K562 (cell line): ENCODE results near the gene FGGY. TPM values are rescaled to one million over a fixed set of nuclear protein-coding genes. Genes with fewer than 3 reads are reported as not detected.

ENCODE experiments used
- ATAC-seq: fragments of 200-7000 bp; cut with Tn5 transposase; 3 replicates; pipeline ENCODE4 v1.9.1; 2020; ENCODE audit warnings: moderate library complexity
- BruUV-seq: library from RNA; stranded (reverse); fragments of 400-500 nt; replicated peaks from 2 replicates; lab custom pipeline; 2021; lab: Mats Ljungman, UMichigan
- CTCF ChIA-PET: fragments of 300-600 bp; formaldehyde crosslinking; extraction: SDS; loops from one replicate; lab custom pipeline; 2021; ENCODE audit warnings: low intra/inter-chr PET ratio; lab: Yijun Ruan, JAX
- POLR2A ChIA-PET: fragments of 300-600, 350-650 bp; sonication (Branson Sonifier 250); formaldehyde crosslinking; extraction: SDS; loops from one replicate; lab custom pipeline; 2021; ENCODE audit warnings: antibody characterized with exemption, inconsistent platforms; lab: Yijun Ruan, JAX
- DNase-seq, 4 experiments: peaks; one replicate each; pipeline versions ENCODE4 v3.0.0 to v3.0.0-alpha.2; 2011 to 2018; ENCODE audit warnings: low spot score in 3 of 4, mixed read lengths in 3 of 4; ENCODE audit errors: extremely low read depth in 1 of 4
- FAIRE-seq: peaks from 2 replicates; lab custom pipeline; 2011; peaks lifted over from hg19 to GRCh38; lab: Jason Lieb, UNC
- H2AFZ ChIP-seq: 2 replicates; pipeline ENCODE4 v1.6.0; 2011; ENCODE audit warnings: low read depth, low read length, control low read depth, inconsistent platforms
- H3K27ac ChIP-seq: fragments of 200-600 bp; 3 replicates; pipeline ENCODE4 v1.8.0; 2011; ENCODE audit warnings: low read depth, mild to moderate bottlenecking, control low read depth, inconsistent platforms, low read length, moderate library complexity, mixed read lengths; ENCODE audit errors: extremely low read depth
- H3K27me3 ChIP-seq, 2 experiments: fragments of 300-600 bp in 1 of 2; 2 replicates in 1 of 2; 3 replicates in 1 of 2; pipeline versions ENCODE4 v1.6.0 to v1.8.0; 2011; ENCODE audit warnings: inconsistent platforms in 2 of 2, low read length in 2 of 2, mild to moderate bottlenecking in 1 of 2, mixed read lengths in 1 of 2, moderate library complexity in 1 of 2; ENCODE audit not compliant: control insufficient read depth in 2 of 2, insufficient read depth in 2 of 2
- H3K36me3 ChIP-seq: fragments of 300-600 bp; 3 replicates; pipeline ENCODE4 v1.8.0; 2011; ENCODE audit warnings: mild to moderate bottlenecking, low read length, inconsistent platforms; ENCODE audit not compliant: control insufficient read depth, insufficient read depth
- H3K4me1 ChIP-seq, 2 experiments: fragments of 200-600 bp in 1 of 2; replicated peaks in 1 of 2; 2 replicates in 1 of 2; 3 replicates in 1 of 2; pipeline versions ENCODE4 v1.5.1 to v1.8.0; 2011; ENCODE audit warnings: inconsistent platforms in 2 of 2, low read length in 2 of 2, mild to moderate bottlenecking in 1 of 2, mixed read lengths in 1 of 2, moderate library complexity in 1 of 2; ENCODE audit not compliant: control insufficient read depth in 2 of 2, insufficient read depth in 2 of 2
- H3K4me2 ChIP-seq: 2 replicates; pipeline ENCODE4 v1.6.1; 2011; ENCODE audit warnings: low read length, control low read depth, inconsistent platforms, mixed read lengths; ENCODE audit not compliant: insufficient read depth
- H3K4me3 ChIP-seq: fragments of 200-600 bp; sonication (generic), shearing (Covaris generic); 2 replicates; pipeline ENCODE4 v1.5.1; 2016; ENCODE audit warnings: control low read depth, inconsistent platforms
- H3K79me2 ChIP-seq: fragments of 200-600 bp; 3 replicates; pipeline ENCODE4 v1.8.0; 2011; ENCODE audit warnings: low read length, inconsistent platforms; ENCODE audit not compliant: control insufficient read depth, insufficient read depth
- H3K9ac ChIP-seq, 2 experiments: 2 replicates each; pipeline versions ENCODE4 v1.6.0 to v1.6.1; 2011; ENCODE audit warnings: low read depth in 2 of 2, low read length in 2 of 2, control low read depth in 1 of 2, inconsistent platforms in 1 of 2, mild to moderate bottlenecking in 1 of 2, mixed read lengths in 1 of 2; ENCODE audit not compliant: insufficient read depth in 1 of 2
- H3K9me1 ChIP-seq: one replicate; pipeline ENCODE4 v1.6.0; 2011; ENCODE audit warnings: inconsistent platforms, mild to moderate bottlenecking, low read length, moderate library complexity; ENCODE audit not compliant: control insufficient read depth, insufficient read depth
- H3K9me3 ChIP-seq: replicated peaks from 2 replicates; pipeline ENCODE4 v1.5.1; 2011; ENCODE audit warnings: low read depth, low read length, inconsistent platforms; ENCODE audit not compliant: control insufficient read depth, insufficient read depth
- H4K20me1 ChIP-seq: replicated peaks from 2 replicates; pipeline ENCODE4 v1.6.1; 2011; ENCODE audit warnings: low read length, inconsistent platforms, mixed read lengths; ENCODE audit not compliant: control insufficient read depth, insufficient read depth
- CREBBP ChIP-seq: IDR thresholded peaks from one replicate; pipeline ENCODE4 v1.6.1; 2012; ENCODE audit warnings: low read depth, mild to moderate bottlenecking, control low read depth, inconsistent platforms, low read length
- ETV6 ChIP-seq, 3 experiments: fragments of 150-350 bp in 1 of 3; sonication (generic) in 1 of 3; formaldehyde crosslinking in 1 of 3; IDR thresholded peaks; 2 replicates each; pipeline versions ENCODE4 v1.6.1 to v1.8.0; 2014 to 2022; ENCODE audit warnings: borderline replicate concordance in 2 of 3, low read depth in 2 of 3, antibody characterized with exemption in 1 of 3, low read length in 1 of 3, mild to moderate bottlenecking in 1 of 3, missing genetic modification reagents in 1 of 3
- ILK ChIP-seq: fragments of 450-650 bp; IDR thresholded peaks from 2 replicates; pipeline ENCODE4 v1.6.1; 2016; ENCODE audit warnings: missing genetic modification characterization, low read depth, mild to moderate bottlenecking, missing compliant biosample characterization, moderate library complexity, borderline replicate concordance
- TRIM24 ChIP-seq, 2 experiments: fragments of 450-650 bp; IDR thresholded peaks; 2 replicates each; pipeline ENCODE4 v1.6.1; 2016
- ZNF23 ChIP-seq: fragments of 250-450 bp; sonication (Bioruptor Pico); IDR thresholded peaks from 2 replicates; pipeline ENCODE4 v1.4.0; 2020; ENCODE audit warnings: mild to moderate bottlenecking
- ZNF695 ChIP-seq: fragments of 450-650 bp; formaldehyde crosslinking; IDR thresholded peaks from 2 replicates; pipeline ENCODE4 v1.4.0; 2020; ENCODE audit warnings: mild to moderate bottlenecking, moderate library complexity
- WGBS: fragments of 100-300 bp; shearing (Covaris generic); methylation state at CpG from one replicate; pipeline ENCODE4 v1.1.6; 2016; ENCODE audit warnings: low coverage, mixed read lengths; ENCODE audit not compliant: insufficient coverage; ENCODE audit errors: missing lambda C conversion rate; 5-methylcytosine and 5-hydroxymethylcytosine counted together
- in situ Hi-C: fragments of 300-500 bp; cut with MboI; formaldehyde crosslinking; loops from 4 replicates; pipeline ENCODE4 v1.15.0; 2018; ENCODE audit warnings: inconsistent platforms, mixed read lengths
- intact Hi-C: fragments of 100-400 bp; cut with micrococcal nuclease; formaldehyde crosslinking; loops from 2 replicates; pipeline ENCODE4 v1.14.2; 2022
- polyA plus RNA-seq, 8 experiments: library from polyadenylated mRNA; depleted of rRNA in 4 of 8; stranded (reverse) in 5 of 8; unstranded in 3 of 8; fragments of >200 nt; fragmentation: Nextera tagmentation in 2 of 8; fragmentation: Illumina TruSeq in 1 of 8; extraction: Ambion mirVana in 2 of 8; extraction: Trizol in 1 of 8; gene quantifications; 2 replicates each; pipeline versions ENCODE4 v1.2.1 to v1.2.3, GENCODE V29; 2011 to 2014; ENCODE audit warnings: inconsistent platforms in 1 of 8, missing spikeins in 1 of 8
- total RNA-seq, 7 experiments: library from RNA; depleted of rRNA in 6 of 7; stranded (reverse); fragments of >200 nt in 6 of 7; fragmentation: Illumina TruSeq in 2 of 7; extraction: Trizol in 2 of 7; gene quantifications; 2 replicates each; pipeline versions ENCODE4 v1.2.1 to v1.2.3, GENCODE V29; 2011 to 2021; ENCODE audit warnings: low replicate concordance in 1 of 7
- TF ChIP-seq, protein P1 (sequence below): fragments of 200-600 bp; sonication (generic); IDR thresholded peaks from one replicate; pipeline ENCODE4 v1.6.1; 2012; ENCODE audit warnings: mild to moderate bottlenecking, low read depth, low read length, inconsistent platforms

Gene FGGY
- total and polyA plus RNA-seq, 9 of the 15 experiments (the other 6 are each of a cell fraction or from before 2014, with no cell fraction given), result 9.7 to 19.2 (median 12.6) TPM

GRCh38 chr1:59580257-59580656 lies 283.4 kb downstream of the FGGY start:
- ChIA-PET POLR2A (no interaction called here), CTCF (no interaction called here)
- Histone ChIP-seq H4K20me1 (no peaks in the 10 kb centered on the region), H3K79me2 (no peaks in the 10 kb centered on the region), H3K27ac (no peak overlapping the region), H3K36me3 (no peaks in the 10 kb centered on the region), H3K4me1 (no peaks in the 10 kb centered on the region), H3K9ac (no peak overlapping the region), H3K9me3 (no peaks in the 10 kb centered on the region), H3K4me2 (no peak overlapping the region), H3K4me3 (no peak overlapping the region), H2AFZ (no peak overlapping the region), H3K9me1 (no peaks in the 10 kb centered on the region), H3K27me3 (no peaks in the 10 kb centered on the region)
- no peak for ATAC-seq
- intact Hi-C loops (no loop called here), in situ Hi-C loops (no loop called here)
- WGBS, result 3% methylated on average over 4 of the region's 4 CpGs
- TF ChIP-seq ETV6 (IDR thresholded peaks at IDR 0.05; ENCODE audit: borderline replicate concordance in 1 of 2, low read depth in 2 of 2, low read length in 1 of 2) (no peak), ETV6 (CRISPR knock-in tag; IDR thresholded peaks at IDR 0.05; ENCODE audit: borderline replicate concordance) (no peak), TRIM24 (IDR thresholded peaks at IDR 0.05) (no peak), ZNF695 (CRISPR knock-in tag) (no peak), ZNF23 (CRISPR knock-in tag) (no peak), CREBBP (no peak), ILK (tag) (no peak)
- TF ChIP-seq, protein P1, sequence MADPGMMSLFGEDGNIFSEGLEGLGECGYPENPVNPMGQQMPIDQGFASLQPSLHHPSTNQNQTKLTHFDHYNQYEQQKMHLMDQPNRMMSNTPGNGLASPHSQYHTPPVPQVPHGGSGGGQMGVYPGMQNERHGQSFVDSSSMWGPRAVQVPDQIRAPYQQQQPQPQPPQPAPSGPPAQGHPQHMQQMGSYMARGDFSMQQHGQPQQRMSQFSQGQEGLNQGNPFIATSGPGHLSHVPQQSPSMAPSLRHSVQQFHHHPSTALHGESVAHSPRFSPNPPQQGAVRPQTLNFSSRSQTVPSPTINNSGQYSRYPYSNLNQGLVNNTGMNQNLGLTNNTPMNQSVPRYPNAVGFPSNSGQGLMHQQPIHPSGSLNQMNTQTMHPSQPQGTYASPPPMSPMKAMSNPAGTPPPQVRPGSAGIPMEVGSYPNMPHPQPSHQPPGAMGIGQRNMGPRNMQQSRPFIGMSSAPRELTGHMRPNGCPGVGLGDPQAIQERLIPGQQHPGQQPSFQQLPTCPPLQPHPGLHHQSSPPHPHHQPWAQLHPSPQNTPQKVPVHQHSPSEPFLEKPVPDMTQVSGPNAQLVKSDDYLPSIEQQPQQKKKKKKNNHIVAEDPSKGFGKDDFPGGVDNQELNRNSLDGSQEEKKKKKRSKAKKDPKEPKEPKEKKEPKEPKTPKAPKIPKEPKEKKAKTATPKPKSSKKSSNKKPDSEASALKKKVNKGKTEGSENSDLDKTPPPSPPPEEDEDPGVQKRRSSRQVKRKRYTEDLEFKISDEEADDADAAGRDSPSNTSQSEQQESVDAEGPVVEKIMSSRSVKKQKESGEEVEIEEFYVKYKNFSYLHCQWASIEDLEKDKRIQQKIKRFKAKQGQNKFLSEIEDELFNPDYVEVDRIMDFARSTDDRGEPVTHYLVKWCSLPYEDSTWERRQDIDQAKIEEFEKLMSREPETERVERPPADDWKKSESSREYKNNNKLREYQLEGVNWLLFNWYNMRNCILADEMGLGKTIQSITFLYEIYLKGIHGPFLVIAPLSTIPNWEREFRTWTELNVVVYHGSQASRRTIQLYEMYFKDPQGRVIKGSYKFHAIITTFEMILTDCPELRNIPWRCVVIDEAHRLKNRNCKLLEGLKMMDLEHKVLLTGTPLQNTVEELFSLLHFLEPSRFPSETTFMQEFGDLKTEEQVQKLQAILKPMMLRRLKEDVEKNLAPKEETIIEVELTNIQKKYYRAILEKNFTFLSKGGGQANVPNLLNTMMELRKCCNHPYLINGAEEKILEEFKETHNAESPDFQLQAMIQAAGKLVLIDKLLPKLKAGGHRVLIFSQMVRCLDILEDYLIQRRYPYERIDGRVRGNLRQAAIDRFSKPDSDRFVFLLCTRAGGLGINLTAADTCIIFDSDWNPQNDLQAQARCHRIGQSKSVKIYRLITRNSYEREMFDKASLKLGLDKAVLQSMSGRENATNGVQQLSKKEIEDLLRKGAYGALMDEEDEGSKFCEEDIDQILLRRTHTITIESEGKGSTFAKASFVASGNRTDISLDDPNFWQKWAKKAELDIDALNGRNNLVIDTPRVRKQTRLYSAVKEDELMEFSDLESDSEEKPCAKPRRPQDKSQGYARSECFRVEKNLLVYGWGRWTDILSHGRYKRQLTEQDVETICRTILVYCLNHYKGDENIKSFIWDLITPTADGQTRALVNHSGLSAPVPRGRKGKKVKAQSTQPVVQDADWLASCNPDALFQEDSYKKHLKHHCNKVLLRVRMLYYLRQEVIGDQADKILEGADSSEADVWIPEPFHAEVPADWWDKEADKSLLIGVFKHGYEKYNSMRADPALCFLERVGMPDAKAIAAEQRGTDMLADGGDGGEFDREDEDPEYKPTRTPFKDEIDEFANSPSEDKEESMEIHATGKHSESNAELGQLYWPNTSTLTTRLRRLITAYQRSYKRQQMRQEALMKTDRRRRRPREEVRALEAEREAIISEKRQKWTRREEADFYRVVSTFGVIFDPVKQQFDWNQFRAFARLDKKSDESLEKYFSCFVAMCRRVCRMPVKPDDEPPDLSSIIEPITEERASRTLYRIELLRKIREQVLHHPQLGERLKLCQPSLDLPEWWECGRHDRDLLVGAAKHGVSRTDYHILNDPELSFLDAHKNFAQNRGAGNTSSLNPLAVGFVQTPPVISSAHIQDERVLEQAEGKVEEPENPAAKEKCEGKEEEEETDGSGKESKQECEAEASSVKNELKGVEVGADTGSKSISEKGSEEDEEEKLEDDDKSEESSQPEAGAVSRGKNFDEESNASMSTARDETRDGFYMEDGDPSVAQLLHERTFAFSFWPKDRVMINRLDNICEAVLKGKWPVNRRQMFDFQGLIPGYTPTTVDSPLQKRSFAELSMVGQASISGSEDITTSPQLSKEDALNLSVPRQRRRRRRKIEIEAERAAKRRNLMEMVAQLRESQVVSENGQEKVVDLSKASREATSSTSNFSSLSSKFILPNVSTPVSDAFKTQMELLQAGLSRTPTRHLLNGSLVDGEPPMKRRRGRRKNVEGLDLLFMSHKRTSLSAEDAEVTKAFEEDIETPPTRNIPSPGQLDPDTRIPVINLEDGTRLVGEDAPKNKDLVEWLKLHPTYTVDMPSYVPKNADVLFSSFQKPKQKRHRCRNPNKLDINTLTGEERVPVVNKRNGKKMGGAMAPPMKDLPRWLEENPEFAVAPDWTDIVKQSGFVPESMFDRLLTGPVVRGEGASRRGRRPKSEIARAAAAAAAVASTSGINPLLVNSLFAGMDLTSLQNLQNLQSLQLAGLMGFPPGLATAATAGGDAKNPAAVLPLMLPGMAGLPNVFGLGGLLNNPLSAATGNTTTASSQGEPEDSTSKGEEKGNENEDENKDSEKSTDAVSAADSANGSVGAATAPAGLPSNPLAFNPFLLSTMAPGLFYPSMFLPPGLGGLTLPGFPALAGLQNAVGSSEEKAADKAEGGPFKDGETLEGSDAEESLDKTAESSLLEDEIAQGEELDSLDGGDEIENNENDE, result no peak
- no peak for DNase-seq
- FAIRE-seq, result no peak
- BruUV-seq, result no TSS peak
